Activated naive CD8-positive, alpha-beta T cell treated with anti-CD3 and anti-CD28 coated beads for 36 hours (primary cell): Measurements from ENCODE around the gene FGFR2. TPM values are rescaled to one million over a fixed set of nuclear protein-coding genes. Genes with fewer than 3 reads are reported as not detected.

Experiments used
- DNase-seq: peaks from one replicate; pipeline ENCODE4 v3.0.0; 2021
- H3K27ac Mint-ChIP-seq: one replicate; pipeline ENCODE4 v1.8.0; 2022; ENCODE audit warnings: mild to moderate bottlenecking, moderate library complexity, mixed read lengths
- H3K27me3 Mint-ChIP-seq: one replicate; pipeline ENCODE4 v1.8.0; 2022; ENCODE audit warnings: mild to moderate bottlenecking, mixed read lengths
- H3K36me3 Mint-ChIP-seq: one replicate; pipeline ENCODE4 v1.8.0; 2021; ENCODE audit warnings: mild to moderate bottlenecking, mixed read lengths
- H3K4me1 Mint-ChIP-seq: one replicate; pipeline ENCODE4 v1.8.0; 2021; ENCODE audit warnings: mixed read lengths
- H3K4me3 Mint-ChIP-seq: one replicate; pipeline ENCODE4 v1.8.0; 2022; ENCODE audit warnings: mild to moderate bottlenecking, moderate library complexity, mixed read lengths
- H3K9me3 Mint-ChIP-seq: one replicate; pipeline ENCODE4 v1.8.0; 2022; ENCODE audit warnings: mixed read lengths
- total RNA-seq, 2 experiments: library from RNA; stranded (reverse); gene quantifications; one replicate each; pipeline ENCODE4 v1.2.3, GENCODE V29; 2021

Gene FGFR2
- total RNA-seq, 2 experiments from 2014 or later, result not detected

GRCh38 chr10:121516093-121516865 is 82.0 kb downstream of the FGFR2 start:
- Mint-ChIP-seq H3K27me3 (no peaks in the 10 kb centered on the region), H3K4me3 (no peak overlapping the region), H3K4me1 (peaks cover 2% of the 10 kb centered on the region), H3K36me3 (no peaks in the 10 kb centered on the region), H3K27ac (no peak overlapping the region), H3K9me3 (no peaks in the 10 kb centered on the region)
- no peak for DNase-seq

GRCh38 chr10:121514141-121514865 is 83.9 kb downstream of the FGFR2 start:
- peaks cover 2% of the 10 kb centered on the region for H3K4me1 Mint-ChIP-seq
- H3K36me3 Mint-ChIP-seq, result no peaks in the 10 kb centered on the region
- DNase-seq, result no peak
- no peak overlapping the region for H3K27ac Mint-ChIP-seq
- H3K9me3 Mint-ChIP-seq, result no peaks in the 10 kb centered on the region
- H3K27me3 Mint-ChIP-seq, result no peaks in the 10 kb centered on the region
- H3K4me3 Mint-ChIP-seq, result no peak overlapping the region

DNA sequence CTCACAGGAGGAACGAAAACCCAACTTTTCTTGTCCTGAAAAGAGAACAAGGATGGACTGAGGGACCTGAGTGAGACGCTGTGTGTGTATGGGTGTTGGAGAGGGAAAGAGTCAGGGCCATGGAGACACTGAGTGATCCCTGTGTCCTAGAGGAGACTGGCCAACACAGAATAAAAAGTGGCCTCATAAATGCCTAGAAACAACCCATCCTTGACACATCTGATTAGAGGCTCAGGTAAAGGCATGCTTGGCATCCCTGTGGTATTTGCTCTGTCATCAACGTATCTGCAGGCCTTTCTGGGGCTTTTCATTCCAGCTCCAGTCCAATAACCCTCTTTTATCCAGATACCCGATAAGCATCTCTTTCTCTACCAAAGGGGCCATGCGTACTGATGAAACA is 86.3 kb downstream of the FGFR2 start:
- Mint-ChIP-seq H3K4me3 (no peak overlapping the region), H3K36me3 (no peaks in the 10 kb centered on the region), H3K9me3 (no peaks in the 10 kb centered on the region), H3K27me3 (no peaks in the 10 kb centered on the region), H3K4me1 (peaks cover 2% of the 10 kb centered on the region), H3K27ac (no peak overlapping the region)
- DNase-seq, result no peak

GRCh38 chr10:121511460-121511859 is 86.8 kb downstream of the FGFR2 start:
- H3K4me3 Mint-ChIP-seq, result no peak overlapping the region
- no peaks in the 10 kb centered on the region for H3K27me3 Mint-ChIP-seq
- no peak for DNase-seq
- no peak overlapping the region for H3K27ac Mint-ChIP-seq
- no peaks in the 10 kb centered on the region for H3K9me3 Mint-ChIP-seq
- peaks cover 2% of the 10 kb centered on the region for H3K4me1 Mint-ChIP-seq
- H3K36me3 Mint-ChIP-seq, result no peaks in the 10 kb centered on the region

- H3K36me3 Mint-ChIP-seq, result no peaks in the 10 kb centered on the region
- DNase-seq, result no peak
- no peak overlapping the region for H3K4me3 Mint-ChIP-seq
- no peak overlapping the region for H3K27ac Mint-ChIP-seq
- H3K9me3 Mint-ChIP-seq, result no peaks in the 10 kb centered on the region
- no peaks in the 10 kb centered on the region for H3K27me3 Mint-ChIP-seq
- H3K4me1 Mint-ChIP-seq, result no peaks in the 10 kb centered on the region
Observed at GRCh38 chr10:121510201-121510771, 88.0 kb downstream of the FGFR2 start.

GRCh38 chr10:121509796-121510195 is 88.4 kb downstream of the FGFR2 start:
- Mint-ChIP-seq H3K4me3 (no peak overlapping the region), H3K27me3 (no peaks in the 10 kb centered on the region), H3K36me3 (no peaks in the 10 kb centered on the region), H3K4me1 (no peaks in the 10 kb centered on the region), H3K9me3 (no peaks in the 10 kb centered on the region), H3K27ac (no peak overlapping the region)
- DNase-seq, result no peak

GRCh38 chr10:121509112-121509511 is 89.1 kb downstream of the FGFR2 start:
- Mint-ChIP-seq H3K27ac (no peak overlapping the region), H3K4me1 (no peaks in the 10 kb centered on the region), H3K27me3 (no peaks in the 10 kb centered on the region), H3K36me3 (no peaks in the 10 kb centered on the region), H3K4me3 (no peak overlapping the region), H3K9me3 (no peaks in the 10 kb centered on the region)
- DNase-seq, result no peak

DNA sequence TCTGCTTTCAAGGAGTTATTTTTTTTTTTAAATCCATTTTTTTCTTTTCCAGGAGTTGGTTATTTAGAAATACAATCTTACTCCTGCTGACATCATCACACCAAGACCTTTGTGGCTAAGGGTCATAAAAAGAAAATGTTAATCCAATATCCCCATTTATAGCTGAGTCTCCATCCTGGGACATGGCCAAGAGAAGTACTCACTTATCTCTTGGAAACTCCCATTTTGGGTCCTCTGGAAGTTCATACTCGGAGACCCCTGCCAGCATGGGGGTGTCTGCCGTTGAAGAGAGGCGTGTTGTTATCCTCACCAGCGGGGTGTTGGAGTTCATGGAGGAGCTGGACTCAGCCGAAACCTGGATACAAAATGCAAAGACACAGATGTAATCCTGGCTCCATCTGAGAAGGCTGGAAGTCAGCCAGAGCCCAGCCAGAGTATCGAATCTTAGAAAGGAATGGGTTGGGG is 94.6 kb downstream of the FGFR2 start:
- H3K4me1 Mint-ChIP-seq, result no peaks in the 10 kb centered on the region
- H3K9me3 Mint-ChIP-seq, result no peaks in the 10 kb centered on the region
- no peak for DNase-seq
- H3K36me3 Mint-ChIP-seq, result no peaks in the 10 kb centered on the region
- H3K27ac Mint-ChIP-seq, result no peak overlapping the region
- no peaks in the 10 kb centered on the region for H3K27me3 Mint-ChIP-seq
- no peak overlapping the region for H3K4me3 Mint-ChIP-seq

- Mint-ChIP-seq H3K27ac (no peak overlapping the region), H3K36me3 (no peaks in the 10 kb centered on the region), H3K9me3 (no peaks in the 10 kb centered on the region), H3K4me3 (no peak overlapping the region), H3K4me1 (no peaks in the 10 kb centered on the region), H3K27me3 (no peaks in the 10 kb centered on the region)
- no peak for DNase-seq
Observed at GRCh38 chr10:121501796-121502195, 96.4 kb downstream of the FGFR2 start.

- no peaks in the 10 kb centered on the region for H3K36me3 Mint-ChIP-seq
- DNase-seq, result no peak
- H3K27me3 Mint-ChIP-seq, result no peaks in the 10 kb centered on the region
- H3K4me1 Mint-ChIP-seq, result no peaks in the 10 kb centered on the region
- H3K4me3 Mint-ChIP-seq, result no peak overlapping the region
- H3K27ac Mint-ChIP-seq, result no peak overlapping the region
- no peaks in the 10 kb centered on the region for H3K9me3 Mint-ChIP-seq
Observed at GRCh38 chr10:121500701-121501332, 97.4 kb downstream of the FGFR2 start.

- DNase-seq, result no peak
- H3K4me1 Mint-ChIP-seq, result no peaks in the 10 kb centered on the region
- no peak overlapping the region for H3K4me3 Mint-ChIP-seq
- no peaks in the 10 kb centered on the region for H3K9me3 Mint-ChIP-seq
- H3K36me3 Mint-ChIP-seq, result no peaks in the 10 kb centered on the region
- no peak overlapping the region for H3K27ac Mint-ChIP-seq
- no peaks in the 10 kb centered on the region for H3K27me3 Mint-ChIP-seq
Observed at GRCh38 chr10:121497513-121498470, 100.5 kb downstream of the FGFR2 start.

- Mint-ChIP-seq H3K36me3 (no peaks in the 10 kb centered on the region), H3K4me1 (no peaks in the 10 kb centered on the region), H3K9me3 (no peaks in the 10 kb centered on the region), H3K27ac (no peak overlapping the region), H3K4me3 (no peak overlapping the region), H3K27me3 (no peaks in the 10 kb centered on the region)
- DNase-seq, result no peak
Observed at GRCh38 chr10:121495719-121496118, 102.5 kb downstream of the FGFR2 start.

DNA sequence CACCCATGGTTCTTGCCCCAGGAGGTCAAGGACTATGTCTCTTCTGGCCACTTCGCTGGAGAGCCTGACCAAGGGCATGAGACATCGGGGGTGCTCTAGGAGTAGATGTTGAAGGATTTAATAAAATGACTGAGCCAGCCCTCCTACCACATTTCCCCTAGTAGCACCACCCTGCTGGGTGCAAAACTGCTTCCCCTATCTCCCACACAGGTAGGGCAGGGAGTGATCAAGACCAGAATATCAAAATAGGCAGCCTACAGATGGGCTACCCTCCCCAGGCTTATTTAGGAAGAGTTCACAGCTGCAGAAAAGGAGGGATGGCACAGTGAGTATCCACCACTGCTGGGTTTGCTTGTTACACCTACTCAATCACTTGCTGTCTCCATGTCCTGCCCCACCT is 103.9 kb downstream of the FGFR2 start:
- no peak overlapping the region for H3K27ac Mint-ChIP-seq
- DNase-seq, result no peak
- no peaks in the 10 kb centered on the region for H3K4me1 Mint-ChIP-seq
- no peaks in the 10 kb centered on the region for H3K9me3 Mint-ChIP-seq
- H3K36me3 Mint-ChIP-seq, result no peaks in the 10 kb centered on the region
- no peaks in the 10 kb centered on the region for H3K27me3 Mint-ChIP-seq
- H3K4me3 Mint-ChIP-seq, result no peak overlapping the region

DNA sequence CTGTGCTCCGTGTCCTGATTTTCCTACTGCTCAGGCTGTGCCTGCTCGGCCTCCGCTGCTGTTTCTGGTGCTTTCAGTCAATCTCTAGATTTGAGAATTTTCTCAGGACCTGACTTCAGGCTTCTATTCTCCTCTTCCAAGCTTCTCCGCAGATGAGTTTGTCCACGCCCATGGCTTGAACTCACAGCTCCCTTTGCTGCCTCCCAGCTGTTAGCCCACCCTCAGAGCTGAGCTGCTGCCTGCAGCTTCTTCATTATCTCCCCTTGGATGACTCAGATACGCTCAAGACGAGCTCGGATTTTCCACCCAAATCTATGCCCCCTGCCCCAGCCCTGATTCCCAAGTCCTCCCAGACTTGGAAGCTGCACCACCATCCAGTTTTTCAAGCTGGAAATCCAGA is 104.7 kb downstream of the FGFR2 start:
- no peak for DNase-seq
- no peaks in the 10 kb centered on the region for H3K36me3 Mint-ChIP-seq
- no peaks in the 10 kb centered on the region for H3K4me1 Mint-ChIP-seq
- H3K27ac Mint-ChIP-seq, result no peak overlapping the region
- no peaks in the 10 kb centered on the region for H3K9me3 Mint-ChIP-seq
- H3K4me3 Mint-ChIP-seq, result no peak overlapping the region
- no peaks in the 10 kb centered on the region for H3K27me3 Mint-ChIP-seq
